K562 (cell line): Measurements from ENCODE around the gene BTG2. TPM values are rescaled to one million over a fixed set of nuclear protein-coding genes. Genes with fewer than 3 reads are reported as not detected.

ENCODE experiments used
- ATAC-seq: fragments of 200-7000 bp; cut with Tn5 transposase; 3 replicates; pipeline ENCODE4 v1.9.1; 2020; ENCODE audit warnings: moderate library complexity
- BruUV-seq: library from RNA; stranded (reverse); fragments of 400-500 nt; replicated peaks from 2 replicates; lab custom pipeline; 2021; lab: Mats Ljungman, UMichigan
- CTCF ChIA-PET: fragments of 300-600 bp; formaldehyde crosslinking; extraction: SDS; loops from one replicate; lab custom pipeline; 2021; ENCODE audit warnings: low intra/inter-chr PET ratio; lab: Yijun Ruan, JAX
- POLR2A ChIA-PET: fragments of 300-600, 350-650 bp; sonication (Branson Sonifier 250); formaldehyde crosslinking; extraction: SDS; loops from one replicate; lab custom pipeline; 2021; ENCODE audit warnings: antibody characterized with exemption, inconsistent platforms; lab: Yijun Ruan, JAX
- DNase-seq, 4 experiments: peaks; one replicate each; pipeline versions ENCODE4 v3.0.0 to v3.0.0-alpha.2; 2011 to 2018; ENCODE audit warnings: low spot score in 3 of 4, mixed read lengths in 3 of 4; ENCODE audit errors: extremely low read depth in 1 of 4
- FAIRE-seq: peaks from 2 replicates; lab custom pipeline; 2011; peaks lifted over from hg19 to GRCh38; lab: Jason Lieb, UNC
- H2AFZ ChIP-seq: 2 replicates; pipeline ENCODE4 v1.6.0; 2011; ENCODE audit warnings: low read depth, low read length, control low read depth, inconsistent platforms
- H3K27ac ChIP-seq: fragments of 200-600 bp; 3 replicates; pipeline ENCODE4 v1.8.0; 2011; ENCODE audit warnings: low read depth, mild to moderate bottlenecking, control low read depth, inconsistent platforms, low read length, moderate library complexity, mixed read lengths; ENCODE audit errors: extremely low read depth
- H3K27me3 ChIP-seq, 2 experiments: fragments of 300-600 bp in 1 of 2; 2 replicates in 1 of 2; 3 replicates in 1 of 2; pipeline versions ENCODE4 v1.6.0 to v1.8.0; 2011; ENCODE audit warnings: inconsistent platforms in 2 of 2, low read length in 2 of 2, mild to moderate bottlenecking in 1 of 2, mixed read lengths in 1 of 2, moderate library complexity in 1 of 2; ENCODE audit not compliant: control insufficient read depth in 2 of 2, insufficient read depth in 2 of 2
- H3K36me3 ChIP-seq: fragments of 300-600 bp; 3 replicates; pipeline ENCODE4 v1.8.0; 2011; ENCODE audit warnings: mild to moderate bottlenecking, low read length, inconsistent platforms; ENCODE audit not compliant: control insufficient read depth, insufficient read depth
- H3K4me1 ChIP-seq, 2 experiments: fragments of 200-600 bp in 1 of 2; replicated peaks in 1 of 2; 2 replicates in 1 of 2; 3 replicates in 1 of 2; pipeline versions ENCODE4 v1.5.1 to v1.8.0; 2011; ENCODE audit warnings: inconsistent platforms in 2 of 2, low read length in 2 of 2, mild to moderate bottlenecking in 1 of 2, mixed read lengths in 1 of 2, moderate library complexity in 1 of 2; ENCODE audit not compliant: control insufficient read depth in 2 of 2, insufficient read depth in 2 of 2
- H3K4me2 ChIP-seq: 2 replicates; pipeline ENCODE4 v1.6.1; 2011; ENCODE audit warnings: low read length, control low read depth, inconsistent platforms, mixed read lengths; ENCODE audit not compliant: insufficient read depth
- H3K4me3 ChIP-seq: fragments of 200-600 bp; sonication (generic), shearing (Covaris generic); 2 replicates; pipeline ENCODE4 v1.5.1; 2016; ENCODE audit warnings: control low read depth, inconsistent platforms
- H3K79me2 ChIP-seq: fragments of 200-600 bp; 3 replicates; pipeline ENCODE4 v1.8.0; 2011; ENCODE audit warnings: low read length, inconsistent platforms; ENCODE audit not compliant: control insufficient read depth, insufficient read depth
- H3K9ac ChIP-seq, 2 experiments: 2 replicates each; pipeline versions ENCODE4 v1.6.0 to v1.6.1; 2011; ENCODE audit warnings: low read depth in 2 of 2, low read length in 2 of 2, control low read depth in 1 of 2, inconsistent platforms in 1 of 2, mild to moderate bottlenecking in 1 of 2, mixed read lengths in 1 of 2; ENCODE audit not compliant: insufficient read depth in 1 of 2
- H3K9me1 ChIP-seq: one replicate; pipeline ENCODE4 v1.6.0; 2011; ENCODE audit warnings: inconsistent platforms, mild to moderate bottlenecking, low read length, moderate library complexity; ENCODE audit not compliant: control insufficient read depth, insufficient read depth
- H3K9me3 ChIP-seq: replicated peaks from 2 replicates; pipeline ENCODE4 v1.5.1; 2011; ENCODE audit warnings: low read depth, low read length, inconsistent platforms; ENCODE audit not compliant: control insufficient read depth, insufficient read depth
- H4K20me1 ChIP-seq: replicated peaks from 2 replicates; pipeline ENCODE4 v1.6.1; 2011; ENCODE audit warnings: low read length, inconsistent platforms, mixed read lengths; ENCODE audit not compliant: control insufficient read depth, insufficient read depth
- ATF7 ChIP-seq: fragments of 450-650 bp; IDR thresholded peaks from 2 replicates; pipeline ENCODE4 v1.7.1; 2014; ENCODE audit warnings: mild to moderate bottlenecking, moderate library complexity
- BRD9 ChIP-seq: fragments of 450-650 bp; IDR thresholded peaks from 2 replicates; pipeline ENCODE4 v1.6.1; 2018; ENCODE audit warnings: low read depth; ENCODE audit not compliant: partially characterized antibody
- CEBPG ChIP-seq, 3 experiments: fragments of 200-800 bp in 1 of 3; sonication (Bioruptor generic) in 1 of 3; sonication (generic) in 1 of 3; formaldehyde crosslinking in 1 of 3; IDR thresholded peaks in 2 of 3; conservative IDR thresholded peaks in 1 of 3; 2 replicates each; pipeline versions ENCODE4 v1.6.1 to v1.8.0; 2016 to 2022; ENCODE audit warnings: missing compliant biosample characterization in 2 of 3, missing genetic modification characterization in 2 of 3, mild to moderate bottlenecking in 1 of 3, missing genetic modification reagents in 1 of 3
- CHD1 ChIP-seq: fragments of 200-600 bp; sonication (generic); IDR thresholded peaks from one replicate; pipeline ENCODE4 v1.6.1; 2012; ENCODE audit warnings: mild to moderate bottlenecking, moderate library complexity, low read length, inconsistent platforms
- HMG20B ChIP-seq: fragments of 250-450 bp; sonication (Bioruptor Pico); IDR thresholded peaks from 2 replicates; pipeline ENCODE4 v1.5.0; 2021; ENCODE audit warnings: mild to moderate bottlenecking
- NCOA4 ChIP-seq: fragments of 450-650 bp; IDR thresholded peaks from 2 replicates; pipeline ENCODE4 v1.6.1; 2018; ENCODE audit warnings: mild to moderate bottlenecking; ENCODE audit not compliant: partially characterized antibody
- PHB ChIP-seq: fragments of 250-450 bp; sonication (Bioruptor Pico); IDR thresholded peaks from 2 replicates; pipeline ENCODE4 v1.5.0; 2021
- RAD51 ChIP-seq: fragments of 450-650 bp; IDR thresholded peaks from 2 replicates; pipeline ENCODE4 v1.7.1; 2016; ENCODE audit warnings: low read depth, mild to moderate bottlenecking, borderline replicate concordance
- RBM25 ChIP-seq: fragments of 200-400 bp; formaldehyde crosslinking; IDR thresholded peaks from 2 replicates; pipeline ENCODE4 v1.6.1; 2018; ENCODE audit warnings: low read length, low read depth, moderate library complexity; ENCODE audit not compliant: severe bottlenecking
- SNIP1 ChIP-seq: fragments of 450-650 bp; IDR thresholded peaks from 2 replicates; pipeline ENCODE4 v1.7.1; 2017; ENCODE audit warnings: low read depth, mild to moderate bottlenecking
- TAF1 ChIP-seq: IDR thresholded peaks from 2 replicates; pipeline ENCODE4 v1.6.1; 2011; ENCODE audit warnings: mild to moderate bottlenecking, low read length, moderate library complexity; ENCODE audit not compliant: insufficient read depth, control insufficient read depth, severe bottlenecking; ENCODE audit errors: extremely low read depth
- TAF15 ChIP-seq: fragments of 200-400 bp; formaldehyde crosslinking; IDR thresholded peaks from 2 replicates; pipeline ENCODE4 v1.6.1; 2017; ENCODE audit warnings: mild to moderate bottlenecking, low read depth, low read length, moderate library complexity
- TOE1 ChIP-seq, 2 experiments: fragments of 450-650 bp in 1 of 2; sonication (generic) in 1 of 2; formaldehyde crosslinking in 1 of 2; IDR thresholded peaks; 2 replicates each; pipeline versions ENCODE4 v1.7.1 to v1.8.0; 2016 to 2022; ENCODE audit warnings: borderline replicate concordance in 2 of 2, mild to moderate bottlenecking in 2 of 2, antibody characterized with exemption in 1 of 2, inconsistent platforms in 1 of 2, low read depth in 1 of 2, missing genetic modification reagents in 1 of 2, moderate library complexity in 1 of 2
- ZFP36 ChIP-seq: fragments of 150-350 bp; IDR thresholded peaks from 2 replicates; pipeline ENCODE4 v1.6.1; 2018; ENCODE audit warnings: low read length, low read depth; ENCODE audit not compliant: partially characterized antibody
- ZNF263 ChIP-seq: sonication (generic); formaldehyde crosslinking; IDR thresholded peaks from 2 replicates; pipeline ENCODE4 v1.8.0; 2022; ENCODE audit warnings: mild to moderate bottlenecking, missing genetic modification reagents, borderline replicate concordance
- WGBS: fragments of 100-300 bp; shearing (Covaris generic); methylation state at CpG from one replicate; pipeline ENCODE4 v1.1.6; 2016; ENCODE audit warnings: low coverage, mixed read lengths; ENCODE audit not compliant: insufficient coverage; ENCODE audit errors: missing lambda C conversion rate; 5-methylcytosine and 5-hydroxymethylcytosine counted together
- in situ Hi-C: fragments of 300-500 bp; cut with MboI; formaldehyde crosslinking; loops from 4 replicates; pipeline ENCODE4 v1.15.0; 2018; ENCODE audit warnings: inconsistent platforms, mixed read lengths
- intact Hi-C: fragments of 100-400 bp; cut with micrococcal nuclease; formaldehyde crosslinking; loops from 2 replicates; pipeline ENCODE4 v1.14.2; 2022
- polyA plus RNA-seq, 8 experiments: library from polyadenylated mRNA; depleted of rRNA in 4 of 8; stranded (reverse) in 5 of 8; unstranded in 3 of 8; fragments of >200 nt; fragmentation: Nextera tagmentation in 2 of 8; fragmentation: Illumina TruSeq in 1 of 8; extraction: Ambion mirVana in 2 of 8; extraction: Trizol in 1 of 8; gene quantifications; 2 replicates each; pipeline versions ENCODE4 v1.2.1 to v1.2.3, GENCODE V29; 2011 to 2014; ENCODE audit warnings: inconsistent platforms in 1 of 8, missing spikeins in 1 of 8
- total RNA-seq, 7 experiments: library from RNA; depleted of rRNA in 6 of 7; stranded (reverse); fragments of >200 nt in 6 of 7; fragmentation: Illumina TruSeq in 2 of 7; extraction: Trizol in 2 of 7; gene quantifications; 2 replicates each; pipeline versions ENCODE4 v1.2.1 to v1.2.3, GENCODE V29; 2011 to 2021; ENCODE audit warnings: low replicate concordance in 1 of 7
- TF ChIP-seq, protein P1 (sequence below): sonication (generic); formaldehyde crosslinking; IDR thresholded peaks from 2 replicates; pipeline ENCODE4 v1.5.0; 2020; ENCODE audit warnings: missing genetic modification reagents
- TF ChIP-seq, protein P2 (sequence below): fragments of 200-800 bp; sonication (Bioruptor generic); IDR thresholded peaks from 2 replicates; pipeline ENCODE4 v1.6.1; 2017; ENCODE audit warnings: missing genetic modification characterization, missing compliant biosample characterization
- TF ChIP-seq, protein P3 (sequence below): fragments of 450-650 bp; formaldehyde crosslinking; IDR thresholded peaks from 2 replicates; pipeline ENCODE4 v1.4.0; 2020; ENCODE audit warnings: mild to moderate bottlenecking, mixed read lengths

Gene BTG2
- total and polyA plus RNA-seq, 9 of the 15 experiments (the other 6 are each of a cell fraction or from before 2014, with no cell fraction given), result 2.3 to 41.9 (median 8.7) TPM

DNA sequence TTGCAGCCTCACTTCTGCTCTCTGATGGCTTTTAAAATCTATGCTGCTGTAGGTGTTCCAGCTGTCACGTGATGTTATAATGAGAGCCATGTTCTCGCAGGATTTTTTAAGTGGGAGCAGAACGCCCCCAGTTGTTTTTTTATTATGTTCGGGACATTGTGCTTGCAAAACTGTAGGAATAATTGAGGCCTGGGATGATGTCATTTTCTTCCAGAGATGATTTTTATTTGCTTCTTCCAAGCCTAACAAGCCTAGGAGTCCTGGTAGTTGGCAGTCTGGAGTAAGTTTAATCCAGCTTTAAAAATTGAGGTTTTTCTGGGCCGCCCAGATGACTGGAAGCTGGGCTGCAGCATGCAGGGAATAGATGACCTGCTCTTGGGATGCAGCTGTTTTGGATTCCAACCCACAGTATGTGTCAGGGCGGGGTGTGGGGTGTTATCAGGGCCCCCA lies 41.2 kb upstream of the BTG2 start:
- POLR2A ChIA-PET, result no interaction called here
- Histone ChIP-seq H3K27ac (no peak overlapping the region), H2AFZ (no peak overlapping the region), H3K79me2 (no peaks in the 10 kb centered on the region), H3K9ac (no peak overlapping the region), H4K20me1 (no peaks in the 10 kb centered on the region; the same call in 1 of the 2 replicates), H3K9me3 (no peaks in the 10 kb centered on the region), H3K9me1 (no peaks in the 10 kb centered on the region), H3K4me2 (no peak overlapping the region), H3K4me1 (peaks cover 4 to 5% of the 10 kb centered on the region in 2 experiments; a peak in 4 of 5 replicates), H3K27me3 (peaks cover 13 to 18% of the 10 kb centered on the region in 2 experiments), H3K4me3 (no peak overlapping the region), H3K36me3 (no peaks in the 10 kb centered on the region)
- intact Hi-C loops, result no loop called here
- DNase-seq (peak in 1 of 4 experiments; percentile 13), FAIRE-seq (no peak), ATAC-seq (no peak)
- no TSS peak for BruUV-seq
- CTCF ChIA-PET, result interaction anchor here (0.6 kb wide), 1 partner anchor 224 kb away, joined by 3 read pairs; no protein-coding TSS in a partner anchor
- WGBS, result 17% methylated on average over 6 of the region's 6 CpGs
- in situ Hi-C loops, result no loop called here
- TF ChIP-seq NCOA4 (no peak), BRD9 (no peak), CHD1 (no peak), ZNF263 (CRISPR knock-in tag) (no peak), PHB (CRISPR knock-in tag) (no peak), RAD51 (peak; percentile 72), HMG20B (CRISPR knock-in tag) (no peak), TAF1 (no peak), RBM25 (no peak), ZFP36 (no peak), TOE1 (IDR thresholded peaks at IDR 0.05; ENCODE audit: borderline replicate concordance) (peak; percentile 64), TOE1 (CRISPR knock-in tag; IDR thresholded peaks at IDR 0.05; ENCODE audit: borderline replicate concordance, low read depth) (no peak), TAF15 (no peak), CEBPG (CRISPR knock-in tag; IDR thresholded peaks at IDR 0.05) (no peak), CEBPG (tag; conservative IDR thresholded peaks at IDR 0.05 in 1 of 2, IDR thresholded peaks at IDR 0.05 in 1 of 2) (no peak), ATF7 (no peak), SNIP1 (no peak)
- TF ChIP-seq, protein P1, sequence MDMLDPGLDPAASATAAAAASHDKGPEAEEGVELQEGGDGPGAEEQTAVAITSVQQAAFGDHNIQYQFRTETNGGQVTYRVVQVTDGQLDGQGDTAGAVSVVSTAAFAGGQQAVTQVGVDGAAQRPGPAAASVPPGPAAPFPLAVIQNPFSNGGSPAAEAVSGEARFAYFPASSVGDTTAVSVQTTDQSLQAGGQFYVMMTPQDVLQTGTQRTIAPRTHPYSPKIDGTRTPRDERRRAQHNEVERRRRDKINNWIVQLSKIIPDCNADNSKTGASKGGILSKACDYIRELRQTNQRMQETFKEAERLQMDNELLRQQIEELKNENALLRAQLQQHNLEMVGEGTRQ (CRISPR knock-in tag), result no peak
- TF ChIP-seq, protein P2, sequence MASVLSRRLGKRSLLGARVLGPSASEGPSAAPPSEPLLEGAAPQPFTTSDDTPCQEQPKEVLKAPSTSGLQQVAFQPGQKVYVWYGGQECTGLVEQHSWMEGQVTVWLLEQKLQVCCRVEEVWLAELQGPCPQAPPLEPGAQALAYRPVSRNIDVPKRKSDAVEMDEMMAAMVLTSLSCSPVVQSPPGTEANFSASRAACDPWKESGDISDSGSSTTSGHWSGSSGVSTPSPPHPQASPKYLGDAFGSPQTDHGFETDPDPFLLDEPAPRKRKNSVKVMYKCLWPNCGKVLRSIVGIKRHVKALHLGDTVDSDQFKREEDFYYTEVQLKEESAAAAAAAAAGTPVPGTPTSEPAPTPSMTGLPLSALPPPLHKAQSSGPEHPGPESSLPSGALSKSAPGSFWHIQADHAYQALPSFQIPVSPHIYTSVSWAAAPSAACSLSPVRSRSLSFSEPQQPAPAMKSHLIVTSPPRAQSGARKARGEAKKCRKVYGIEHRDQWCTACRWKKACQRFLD (CRISPR knock-in tag), result no peak
- TF ChIP-seq, protein P3, sequence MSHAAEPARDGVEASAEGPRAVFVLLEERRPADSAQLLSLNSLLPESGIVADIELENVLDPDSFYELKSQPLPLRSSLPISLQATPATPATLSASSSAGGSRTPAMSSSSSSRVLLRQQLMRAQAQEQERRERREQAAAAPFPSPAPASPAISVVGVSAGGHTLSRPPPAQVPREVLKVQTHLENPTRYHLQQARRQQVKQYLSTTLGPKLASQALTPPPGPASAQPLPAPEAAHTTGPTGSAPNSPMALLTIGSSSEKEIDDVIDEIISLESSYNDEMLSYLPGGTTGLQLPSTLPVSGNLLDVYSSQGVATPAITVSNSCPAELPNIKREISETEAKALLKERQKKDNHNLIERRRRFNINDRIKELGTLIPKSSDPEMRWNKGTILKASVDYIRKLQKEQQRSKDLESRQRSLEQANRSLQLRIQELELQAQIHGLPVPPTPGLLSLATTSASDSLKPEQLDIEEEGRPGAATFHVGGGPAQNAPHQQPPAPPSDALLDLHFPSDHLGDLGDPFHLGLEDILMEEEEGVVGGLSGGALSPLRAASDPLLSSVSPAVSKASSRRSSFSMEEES (CRISPR knock-in tag), result peak; percentile 93
